Activated CD8-positive, alpha-beta T cell treated with anti-CD3 and anti-CD28 coated beads for 36 hours (primary cell): ENCODE results near the gene CST4. TPM values are rescaled to one million over a fixed set of nuclear protein-coding genes. Genes with fewer than 3 reads are reported as not detected.

ENCODE experiments used
- ATAC-seq: fragments of 200-7000 bp; cut with Tn5 transposase; one replicate; pipeline ENCODE4 v1.10.0; 2021; ENCODE audit warnings: mild to moderate bottlenecking, moderate library complexity
- CTCF ChIA-PET: fragments of 350-600 bp; sonication (Branson Sonifier 250); formaldehyde crosslinking; loops from one replicate; lab custom pipeline; 2021; ENCODE audit warnings: antibody characterized with exemption; lab: Charles Lee
- POLR2A ChIA-PET: fragments of 350-600 bp; sonication (Branson Sonifier 250); formaldehyde crosslinking; loops from one replicate; lab custom pipeline; 2021; ENCODE audit warnings: antibody characterized with exemption; lab: Charles Lee
- DNase-seq: peaks from one replicate; pipeline ENCODE4 v3.0.0-alpha.2; 2020
- H3K27ac Mint-ChIP-seq: one replicate; pipeline ENCODE4 v1.8.0; 2021; ENCODE audit warnings: mild to moderate bottlenecking, mixed read lengths
- H3K27me3 Mint-ChIP-seq: one replicate; pipeline ENCODE4 v1.8.0; 2021; ENCODE audit warnings: mixed read lengths
- H3K36me3 Mint-ChIP-seq: one replicate; pipeline ENCODE4 v1.8.0; 2021; ENCODE audit warnings: low read depth, mixed read lengths
- H3K4me1 Mint-ChIP-seq: one replicate; pipeline ENCODE4 v1.8.0; 2021; ENCODE audit warnings: low read depth, mixed read lengths
- H3K4me3 Mint-ChIP-seq: one replicate; pipeline ENCODE4 v1.8.0; 2021; ENCODE audit warnings: mild to moderate bottlenecking, moderate library complexity, mixed read lengths
- H3K9me3 Mint-ChIP-seq: one replicate; pipeline ENCODE4 v1.8.0; 2021; ENCODE audit warnings: mixed read lengths
- CTCF ChIP-seq: fragments of 200-600 bp; IDR thresholded peaks from one replicate; pipeline ENCODE4 v1.8.0; 2022; ENCODE audit warnings: antibody characterized with exemption, mild to moderate bottlenecking
- intact Hi-C: fragments of 100-400 bp; cut with micrococcal nuclease; formaldehyde crosslinking; loops from one replicate; pipeline ENCODE4 v1.10.0; 2022
- total RNA-seq, 2 experiments: library from RNA; stranded (reverse); gene quantifications; one replicate each; pipeline ENCODE4 v1.2.3, GENCODE V29; 2021

Gene CST4
- total RNA-seq, 2 experiments from 2014 or later = not detected

DNA sequence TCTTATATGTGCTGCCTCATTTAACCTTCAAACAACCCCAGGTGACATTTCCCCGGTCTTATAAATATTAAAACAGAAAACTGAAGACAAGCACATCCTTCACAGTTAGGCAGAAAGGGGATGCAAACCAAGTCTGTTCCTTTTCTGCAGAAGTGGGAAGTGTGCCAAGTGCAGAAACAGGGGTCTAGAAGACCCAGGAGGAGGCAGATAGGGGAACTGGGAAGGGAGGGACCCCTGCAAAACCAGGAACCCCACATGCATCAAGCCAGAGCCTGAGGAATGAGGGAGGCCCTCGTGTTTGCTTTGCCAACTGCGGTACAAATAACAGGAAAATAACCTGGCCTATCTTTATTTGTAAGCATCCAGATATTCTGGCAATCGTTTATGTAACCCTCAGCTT lies 34.1 kb downstream of the CST4 start:
- ChIA-PET POLR2A (no interaction called here), CTCF (no interaction called here)
- no peaks in the 10 kb centered on the region for H3K36me3 Mint-ChIP-seq
- DNase-seq (no peak), ATAC-seq (no peak)
- H3K4me3 Mint-ChIP-seq = no peak overlapping the region
- no peak for TF ChIP-seq CTCF
- intact Hi-C loops = no loop called here
- no peak overlapping the region for H3K27ac Mint-ChIP-seq
- H3K9me3 Mint-ChIP-seq = no peaks in the 10 kb centered on the region
- H3K27me3 Mint-ChIP-seq = peaks cover under 1% of the 10 kb centered on the region
- no peaks in the 10 kb centered on the region for H3K4me1 Mint-ChIP-seq

DNA sequence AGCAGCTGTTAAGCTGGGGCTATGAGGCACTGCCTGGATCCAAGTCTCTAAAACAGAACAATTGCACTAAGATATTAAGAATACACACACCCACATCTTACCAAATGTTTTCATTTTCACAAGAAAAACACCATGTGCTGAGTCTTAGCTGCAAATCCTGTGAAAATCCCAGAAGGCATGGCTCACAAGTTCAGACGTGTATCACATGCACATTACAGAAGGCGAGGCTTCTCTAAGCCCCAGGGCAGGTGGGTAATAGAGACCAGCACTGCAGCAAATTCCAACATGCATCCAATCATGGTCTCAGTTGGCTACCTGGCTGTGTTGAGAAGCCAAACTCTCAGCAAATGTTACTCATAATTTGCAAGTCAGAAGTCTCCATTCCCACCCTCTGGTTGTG lies 34.8 kb downstream of the CST4 start:
- intact Hi-C loops = no loop called here
- no peak for ATAC-seq
- Mint-ChIP-seq H3K27me3 (no peaks in the 10 kb centered on the region), H3K36me3 (no peaks in the 10 kb centered on the region), H3K9me3 (no peaks in the 10 kb centered on the region), H3K27ac (no peak overlapping the region), H3K4me1 (no peaks in the 10 kb centered on the region), H3K4me3 (no peak overlapping the region)
- no peak for TF ChIP-seq CTCF
- no peak for DNase-seq
- CTCF ChIA-PET = interaction anchor here (1.1 kb wide), 1 partner anchor 14 kb away, joined by 3 read pairs; no protein-coding TSS in a partner anchor
- POLR2A ChIA-PET = no interaction called here

DNA sequence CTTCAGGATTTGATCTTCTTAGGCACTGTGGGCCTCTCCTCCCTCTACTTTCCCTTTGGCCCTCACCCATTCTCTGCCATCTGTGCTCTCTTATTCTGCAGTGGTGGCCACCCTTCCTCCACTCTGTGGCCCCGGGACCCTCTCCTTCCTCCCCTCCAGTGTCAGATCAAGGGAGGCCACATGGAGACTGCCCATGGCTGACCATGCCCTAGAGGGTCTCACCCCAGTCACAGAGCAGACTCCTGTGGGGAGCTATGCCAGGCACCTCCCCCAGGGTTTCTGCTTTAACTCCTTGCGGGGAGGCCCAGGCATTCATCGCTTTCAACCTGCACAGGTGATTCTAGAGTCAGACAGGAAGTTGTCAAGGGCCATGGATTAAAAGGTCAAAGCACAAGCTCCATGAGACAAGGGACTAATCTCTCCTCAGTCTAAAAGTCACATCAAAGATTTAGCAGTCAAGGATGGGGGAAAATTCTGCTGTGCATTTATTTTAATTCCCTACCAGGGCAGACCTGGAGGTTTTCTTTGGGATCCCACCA lies 35.4 kb downstream of the CST4 start:
- H3K36me3 Mint-ChIP-seq = no peaks in the 10 kb centered on the region
- H3K9me3 Mint-ChIP-seq = no peaks in the 10 kb centered on the region
- no peaks in the 10 kb centered on the region for H3K4me1 Mint-ChIP-seq
- no peak overlapping the region for H3K4me3 Mint-ChIP-seq
- POLR2A ChIA-PET = no interaction called here
- CTCF ChIA-PET = interaction anchor here (1.1 kb wide), 1 partner anchor 15 kb away, joined by 3 read pairs; no protein-coding TSS in a partner anchor
- intact Hi-C loops = no loop called here
- TF ChIP-seq CTCF = no peak
- no peaks in the 10 kb centered on the region for H3K27me3 Mint-ChIP-seq
- ATAC-seq (no peak), DNase-seq (no peak)
- H3K27ac Mint-ChIP-seq = no peak overlapping the region

GRCh38 chr20:23652926-23653325 lies 35.9 kb downstream of the CST4 start:
- no peak overlapping the region for H3K4me3 Mint-ChIP-seq
- intact Hi-C loops = no loop called here
- no peaks in the 10 kb centered on the region for H3K4me1 Mint-ChIP-seq
- POLR2A ChIA-PET = no interaction called here
- no peak overlapping the region for H3K27ac Mint-ChIP-seq
- no peaks in the 10 kb centered on the region for H3K27me3 Mint-ChIP-seq
- DNase-seq = no peak
- no peak for TF ChIP-seq CTCF
- ATAC-seq = no peak
- no peaks in the 10 kb centered on the region for H3K9me3 Mint-ChIP-seq
- CTCF ChIA-PET = interaction anchor here (1.1 kb wide), 1 partner anchor 15 kb away, joined by 3 read pairs; no protein-coding TSS in a partner anchor
- no peaks in the 10 kb centered on the region for H3K36me3 Mint-ChIP-seq

GRCh38 chr20:23652371-23652770 lies 36.5 kb downstream of the CST4 start:
- TF ChIP-seq CTCF = no peak
- H3K36me3 Mint-ChIP-seq = no peaks in the 10 kb centered on the region
- H3K4me3 Mint-ChIP-seq = no peak overlapping the region
- no peaks in the 10 kb centered on the region for H3K4me1 Mint-ChIP-seq
- no peak for ATAC-seq
- CTCF ChIA-PET = no interaction called here
- no peaks in the 10 kb centered on the region for H3K27me3 Mint-ChIP-seq
- H3K27ac Mint-ChIP-seq = no peak overlapping the region
- intact Hi-C loops = no loop called here
- no peak for DNase-seq
- POLR2A ChIA-PET = no interaction called here
- no peaks in the 10 kb centered on the region for H3K9me3 Mint-ChIP-seq
